H1 (cell line): Measurements from ENCODE around the gene TCEA2. TPM values are rescaled to one million over a fixed set of nuclear protein-coding genes. Genes with fewer than 3 reads are reported as not detected.

Source experiments
- CTCF ChIA-PET: fragments of 300-600 bp; sonication (Branson Sonifier 250); formaldehyde crosslinking; loops from one replicate; lab custom pipeline; 2021; ENCODE audit not compliant: partially characterized antibody; lab: Charles Lee
- POLR2A ChIA-PET: fragments of 300-600 bp; sonication (Branson Sonifier 250); formaldehyde crosslinking; loops from one replicate; lab custom pipeline; 2021; ENCODE audit warnings: inconsistent platforms; ENCODE audit not compliant: partially characterized antibody; lab: Charles Lee
- DNase-seq, 2 experiments: peaks; one replicate each; pipeline versions ENCODE4 v3.0.0 to v3.0.0-alpha.2; 2010 to 2022; ENCODE audit warnings: low spot score in 2 of 2, low read depth in 1 of 2, mixed read lengths in 1 of 2
- FAIRE-seq: peaks from 2 replicates; lab custom pipeline; 2011; peaks lifted over from hg19 to GRCh38; lab: Jason Lieb, UNC
- H2AFZ ChIP-seq: 2 replicates; pipeline ENCODE4 v1.8.1; 2012; ENCODE audit warnings: low read length, inconsistent platforms
- H2AK5ac ChIP-seq: 2 replicates; pipeline ENCODE4 v1.6.1; 2013; ENCODE audit warnings: low read depth, low read length
- H2BK120ac ChIP-seq: replicated peaks from 2 replicates; pipeline ENCODE3; 2013; ENCODE audit warnings: low read depth, low read length, inconsistent platforms
- H2BK12ac ChIP-seq: 2 replicates; pipeline ENCODE4 v1.6.1; 2013; ENCODE audit warnings: low read depth, low read length
- H2BK15ac ChIP-seq: 2 replicates; pipeline ENCODE4 v1.6.1; 2013; ENCODE audit warnings: low read length
- H2BK20ac ChIP-seq: 2 replicates; pipeline ENCODE4 v1.6.1; 2013; ENCODE audit warnings: low read length
- H2BK5ac ChIP-seq: 2 replicates; pipeline ENCODE4 v1.6.1; 2013; ENCODE audit warnings: low read depth, low read length
- H3K14ac ChIP-seq: 2 replicates; pipeline ENCODE4 v1.6.1; 2013; ENCODE audit warnings: inconsistent platforms; ENCODE audit not compliant: insufficient read length
- H3K18ac ChIP-seq: 2 replicates; pipeline ENCODE4 v1.6.1; 2013; ENCODE audit warnings: low read length; ENCODE audit errors: extremely low read depth
- H3K23ac ChIP-seq: 2 replicates; pipeline ENCODE4 v1.6.1; 2013; ENCODE audit warnings: inconsistent platforms; ENCODE audit not compliant: insufficient read length
- H3K23me2 ChIP-seq: 2 replicates; pipeline ENCODE4 v1.6.1; 2013; ENCODE audit warnings: low read depth, low read length
- H3K27ac ChIP-seq: 2 replicates; pipeline ENCODE4 v1.6.1; 2011; ENCODE audit warnings: low read depth, low read length, inconsistent platforms
- H3K27me3 ChIP-seq, 4 experiments: replicated peaks in 1 of 4; 1 replicate in 1 of 4; 2 replicates in 3 of 4; pipeline versions ENCODE4 v1.6.1 to v1.8.1; 2011 to 2013; ENCODE audit warnings: low read length in 3 of 4, mild to moderate bottlenecking in 3 of 4, inconsistent platforms in 2 of 4, mixed read lengths in 2 of 4, moderate library complexity in 1 of 4; ENCODE audit not compliant: control insufficient read depth in 3 of 4, insufficient read depth in 3 of 4; ENCODE audit errors: extremely low read depth in 1 of 4
- H3K36me3 ChIP-seq, 4 experiments: 2 replicates each; pipeline versions ENCODE4 v1.6.1 to v1.8.1; 2011 to 2013; ENCODE audit warnings: mild to moderate bottlenecking in 4 of 4, low read length in 3 of 4, moderate library complexity in 2 of 4, control low read depth in 1 of 4, inconsistent platforms in 1 of 4; ENCODE audit not compliant: insufficient read depth in 4 of 4, control insufficient read depth in 2 of 4
- H3K4ac ChIP-seq: replicated peaks from 2 replicates; pipeline ENCODE3; 2013; ENCODE audit warnings: low read length, low read depth, mixed read lengths, inconsistent platforms; ENCODE audit not compliant: insufficient read length
- H3K4me1 ChIP-seq, 4 experiments: replicated peaks in 1 of 4; 1 replicate in 1 of 4; 2 replicates in 3 of 4; pipeline versions ENCODE4 v1.6.1 to v1.8.1; 2011 to 2013; ENCODE audit warnings: low read length in 3 of 4, inconsistent platforms in 2 of 4, mixed read lengths in 1 of 4; ENCODE audit not compliant: insufficient read depth in 4 of 4, control insufficient read depth in 3 of 4
- H3K4me2 ChIP-seq, 2 experiments: 2 replicates each; pipeline versions ENCODE4 v1.6.1 to v1.8.1; 2011 to 2013; ENCODE audit warnings: low read depth in 2 of 2, low read length in 2 of 2, control low read depth in 1 of 2, inconsistent platforms in 1 of 2, mild to moderate bottlenecking in 1 of 2; ENCODE audit not compliant: insufficient read depth in 1 of 2
- H3K4me3 ChIP-seq, 4 experiments: fragments of 200-600, 300-600 bp in 1 of 4; sonication (generic), shearing (Covaris generic), sonication (Bioruptor Twin) in 1 of 4; 2 replicates each; pipeline versions ENCODE4 v1.5.1 to v1.8.1; 2011 to 2016; ENCODE audit warnings: low read length in 4 of 4, low read depth in 3 of 4, control low read depth in 2 of 4, inconsistent platforms in 2 of 4, mild to moderate bottlenecking in 2 of 4, mixed read lengths in 1 of 4, moderate library complexity in 1 of 4; ENCODE audit not compliant: insufficient read depth in 2 of 4; ENCODE audit errors: extremely low read depth in 1 of 4
- H3K56ac ChIP-seq: replicated peaks from 2 replicates; pipeline ENCODE3; 2013; ENCODE audit warnings: low read depth, mild to moderate bottlenecking, mixed read lengths, low read length, inconsistent platforms; ENCODE audit not compliant: insufficient read length
- H3K79me1 ChIP-seq: 2 replicates; pipeline ENCODE4 v1.6.1; 2013; ENCODE audit warnings: low read depth, low read length, control low read depth
- H3K79me2 ChIP-seq, 2 experiments: 2 replicates each; pipeline versions ENCODE4 v1.6.1 to v1.8.1; 2012 to 2013; ENCODE audit warnings: low read length in 2 of 2, mild to moderate bottlenecking in 2 of 2, inconsistent platforms in 1 of 2; ENCODE audit not compliant: insufficient read depth in 2 of 2, control insufficient read depth in 1 of 2
- H3K9ac ChIP-seq, 4 experiments: replicated peaks in 1 of 4; 1 replicate in 1 of 4; 2 replicates in 3 of 4; pipeline versions ENCODE4 v1.6.1 to v1.8.1; 2011 to 2013; ENCODE audit warnings: low read depth in 3 of 4, low read length in 3 of 4, control low read depth in 2 of 4, mild to moderate bottlenecking in 2 of 4, moderate library complexity in 2 of 4, inconsistent platforms in 1 of 4; ENCODE audit errors: extremely low read depth in 1 of 4
- H3K9me3 ChIP-seq, 2 experiments: 2 replicates each; pipeline versions ENCODE4 v1.6.1 to v1.8.1; 2012 to 2013; ENCODE audit warnings: mild to moderate bottlenecking in 2 of 2, moderate library complexity in 2 of 2, control low read depth in 1 of 2, inconsistent platforms in 1 of 2, low read depth in 1 of 2, low read length in 1 of 2, mixed read lengths in 1 of 2; ENCODE audit not compliant: insufficient read depth in 2 of 2
- H4K20me1 ChIP-seq, 2 experiments: replicated peaks in 1 of 2; 2 replicates each; pipeline versions ENCODE3 to v1.8.1; 2011 to 2013; ENCODE audit warnings: inconsistent platforms in 2 of 2, low read length in 2 of 2, mild to moderate bottlenecking in 1 of 2; ENCODE audit not compliant: insufficient read depth in 2 of 2, control insufficient read depth in 1 of 2
- H4K5ac ChIP-seq: 2 replicates; pipeline ENCODE4 v1.6.1; 2013; ENCODE audit warnings: low read length, low read depth, mixed read lengths, inconsistent platforms; ENCODE audit not compliant: insufficient read length
- H4K8ac ChIP-seq: 2 replicates; pipeline ENCODE4 v1.8.0; 2013; ENCODE audit warnings: mild to moderate bottlenecking, moderate library complexity, low read length, inconsistent platforms; ENCODE audit not compliant: insufficient read depth; ENCODE audit errors: extremely low read depth
- H4K91ac ChIP-seq: replicated peaks from 2 replicates; pipeline ENCODE3; 2013; ENCODE audit warnings: low read length, mixed read lengths, inconsistent platforms; ENCODE audit not compliant: insufficient read length
- BRCA1 ChIP-seq: IDR thresholded peaks from 2 replicates; pipeline ENCODE4 v1.6.1; 2012; ENCODE audit warnings: low read depth, low read length, improper control_type of control experiment
- CBX8 ChIP-seq: fragments of 300-800, 300-1000 bp; sonication (generic); IDR thresholded peaks from 2 replicates; pipeline ENCODE4 v1.7.1; 2016; ENCODE audit warnings: low read depth, low read length, borderline replicate concordance
- E2F6 ChIP-seq: IDR thresholded peaks from 2 replicates; pipeline ENCODE4 v1.6.1; 2012; ENCODE audit warnings: inconsistent platforms
- KDM4A ChIP-seq: IDR thresholded peaks from one replicate; pipeline ENCODE4 v1.7.1; 2012; ENCODE audit warnings: low read depth, mild to moderate bottlenecking, moderate library complexity, low read length, inconsistent platforms; ENCODE audit not compliant: severe bottlenecking
- SIX5 ChIP-seq: IDR thresholded peaks from 2 replicates; pipeline ENCODE4 v1.6.1; 2011; ENCODE audit warnings: mild to moderate bottlenecking, low read depth, low read length
- SP2 ChIP-seq: IDR thresholded peaks from 2 replicates; pipeline ENCODE4 v1.6.1; 2012; ENCODE audit warnings: mild to moderate bottlenecking, low read length, inconsistent platforms
- SP4 ChIP-seq: IDR thresholded peaks from 2 replicates; pipeline ENCODE4 v1.6.1; 2012; ENCODE audit warnings: low read length, inconsistent platforms
- TAF1 ChIP-seq: IDR thresholded peaks from 2 replicates; pipeline ENCODE4 v1.6.1; 2011; ENCODE audit warnings: mild to moderate bottlenecking, low read depth, low read length
- WGBS, 2 experiments: shearing (Covaris generic) in 1 of 2; methylation state at CpG; one replicate each; pipeline versions ENCODE4 v1.1.6 to v1.1.7; 2013 to 2015; ENCODE audit warnings: low lambda C conversion rate in 2 of 2, mixed read lengths in 2 of 2, inconsistent platforms in 1 of 2, low coverage in 1 of 2, missing lambda C conversion rate in 1 of 2; ENCODE audit not compliant: insufficient replicate concordance in 2 of 2, insufficient coverage in 1 of 2, insufficient read length in 1 of 2; ENCODE audit errors: extremely low coverage in 1 of 2, missing lambda C conversion rate in 1 of 2; 5-methylcytosine and 5-hydroxymethylcytosine counted together
- polyA plus RNA-seq, 7 experiments: library from polyadenylated mRNA; depleted of rRNA in 3 of 7; stranded (reverse) in 5 of 7; unstranded in 2 of 7; fragments of >200 nt in 5 of 7; fragments of 200-250 nt in 2 of 7; gene quantifications; 1 replicate in 5 of 7; 2 replicates in 1 of 7; 4 replicates in 1 of 7; pipeline versions ENCODE4 v1.2.1 to v1.2.3, GENCODE V29; 2011 to 2013; ENCODE audit warnings: missing spikeins in 2 of 7, mixed read lengths in 2 of 7
- total RNA-seq: library from RNA; stranded (reverse); fragmentation: NEBNext Ultra II Directional; extraction: Animal tissue kit (Norgen Biotek cat#: 25700); gene quantifications from 2 replicates; pipeline ENCODE4 v1.2.1, GENCODE V29; 2021
- TF ChIP-seq, protein P1 (sequence below), 3 experiments: IDR thresholded peaks; 1 replicate in 2 of 3; 2 replicates in 1 of 3; pipeline versions ENCODE4 v1.5.1 to v1.6.1; 2011; ENCODE audit warnings: low read length in 3 of 3, mild to moderate bottlenecking in 3 of 3, inconsistent platforms in 2 of 3, low read depth in 1 of 3, moderate library complexity in 1 of 3; ENCODE audit not compliant: insufficient read depth in 1 of 3; ENCODE audit errors: control extremely low read depth in 1 of 3

TCEA2 gene
- total and polyA plus RNA-seq, 2 of the 8 experiments (the other 6 are each of a cell fraction or from before 2014, with no cell fraction given), result 41.4 to 42.3 TPM

- CTCF ChIA-PET, result interaction anchor here (0.8 to 2.7 kb wide), 4 partner anchors 9 to 63 kb away, joined by 3 to 9 read pairs (median 6); partner anchors contain the start of gene PRPF6
- Histone ChIP-seq H2BK5ac (no peak overlapping the region), H3K36me3 (peaks cover 0 to 9% (median 0%) of the 10 kb centered on the region in 4 experiments; a peak in 1 of 8 replicates), H3K27ac (no peak overlapping the region), H3K56ac (no peak overlapping the region), H3K23me2 (peaks cover 4% of the 10 kb centered on the region; the same call in 1 of the 2 replicates), H4K5ac (no peak overlapping the region), H4K8ac (no peak overlapping the region), H2BK120ac (no peak overlapping the region), H3K23ac (no peak overlapping the region), H4K20me1 (no peaks in the 10 kb centered on the region), H3K14ac (no peak overlapping the region), H3K27me3 (peaks cover 38 to 85% (median 78%) of the 10 kb centered on the region in 4 experiments), H2BK12ac (no peak overlapping the region), H4K91ac (no peak overlapping the region), H3K4me1 (peaks cover 0 to 20% (median 8%) of the 10 kb centered on the region in 4 experiments; a peak in 6 of 7 replicates), H2AK5ac (no peak overlapping the region), H2BK15ac (no peak overlapping the region), H3K4ac (no peak overlapping the region), H3K9ac (no peak overlapping the region), H3K79me2 (no peaks in the 10 kb centered on the region), H3K79me1 (no peaks in the 10 kb centered on the region), H3K9me3 (no peaks in the 10 kb centered on the region), H3K18ac (no peak overlapping the region), H2AFZ (no peak overlapping the region), H3K4me2 (no peak overlapping the region), H2BK20ac (no peak overlapping the region), H3K4me3 (no peak overlapping the region)
- WGBS, 2 experiments, result 96 to 100% methylated on average over 1 to 9 of the region's 9 CpGs
- POLR2A ChIA-PET, result interaction anchor here (1.5 to 2.3 kb wide), 3 partner anchors 10 to 76 kb away, joined by 3 to 8 read pairs (median 4); no protein-coding TSS in a partner anchor
- DNase-seq (no peak), FAIRE-seq (no peak)
- TF ChIP-seq SP2, result no peak
- no peak for TF ChIP-seq KDM4A
- TF ChIP-seq TAF1, result no peak
- TF ChIP-seq BRCA1, result no peak
- TF ChIP-seq, protein P1, sequence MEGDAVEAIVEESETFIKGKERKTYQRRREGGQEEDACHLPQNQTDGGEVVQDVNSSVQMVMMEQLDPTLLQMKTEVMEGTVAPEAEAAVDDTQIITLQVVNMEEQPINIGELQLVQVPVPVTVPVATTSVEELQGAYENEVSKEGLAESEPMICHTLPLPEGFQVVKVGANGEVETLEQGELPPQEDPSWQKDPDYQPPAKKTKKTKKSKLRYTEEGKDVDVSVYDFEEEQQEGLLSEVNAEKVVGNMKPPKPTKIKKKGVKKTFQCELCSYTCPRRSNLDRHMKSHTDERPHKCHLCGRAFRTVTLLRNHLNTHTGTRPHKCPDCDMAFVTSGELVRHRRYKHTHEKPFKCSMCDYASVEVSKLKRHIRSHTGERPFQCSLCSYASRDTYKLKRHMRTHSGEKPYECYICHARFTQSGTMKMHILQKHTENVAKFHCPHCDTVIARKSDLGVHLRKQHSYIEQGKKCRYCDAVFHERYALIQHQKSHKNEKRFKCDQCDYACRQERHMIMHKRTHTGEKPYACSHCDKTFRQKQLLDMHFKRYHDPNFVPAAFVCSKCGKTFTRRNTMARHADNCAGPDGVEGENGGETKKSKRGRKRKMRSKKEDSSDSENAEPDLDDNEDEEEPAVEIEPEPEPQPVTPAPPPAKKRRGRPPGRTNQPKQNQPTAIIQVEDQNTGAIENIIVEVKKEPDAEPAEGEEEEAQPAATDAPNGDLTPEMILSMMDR (IDR thresholded peaks at IDR 0.05; ENCODE audit: control extremely low read depth in 1 of 3, insufficient read depth in 1 of 3, low read depth in 1 of 3, low read length in 3 of 3), result no peak
- no peak for TF ChIP-seq E2F6
- no peak for TF ChIP-seq CBX8
- no peak for TF ChIP-seq SP4
- TF ChIP-seq SIX5, result no peak
Measured at GRCh38 chr20:64043768-64044167, 19.2 kb upstream of the TCEA2 start.
